ENCODE results near the gene MRPL50.

GRCh38 chr9:101360647-101361046, 37.8 kb downstream of the MRPL50 start:
- TF ChIP-seq CTCF (IDR thresholded peaks at IDR 0.05) (no peak), EP300 (IDR thresholded peaks at IDR 0.05; ENCODE audit: low read depth) (no peak)

All from transverse colon (tissue), 3 donors.